Glutamatergic neuron (in vitro differentiated cells): Measurements from ENCODE around the gene HRH4. TPM values are rescaled to one million over a fixed set of nuclear protein-coding genes. Genes with fewer than 3 reads are reported as not detected.

Source experiments
- DNase-seq: peaks from one replicate; pipeline ENCODE4 v3.0.0; 2022
- H3K27ac Mint-ChIP-seq: one replicate; pipeline ENCODE4 v1.8.0; 2020; ENCODE audit warnings: mild to moderate bottlenecking, mixed read lengths, inconsistent platforms; ENCODE audit not compliant: unreplicated experiment
- H3K27me3 Mint-ChIP-seq: one replicate; pipeline ENCODE4 v1.8.0; 2020; ENCODE audit warnings: mild to moderate bottlenecking, moderate library complexity, mixed read lengths, inconsistent platforms; ENCODE audit not compliant: unreplicated experiment
- H3K36me3 Mint-ChIP-seq: one replicate; pipeline ENCODE4 v1.8.0; 2020; ENCODE audit warnings: mild to moderate bottlenecking, mixed read lengths, inconsistent platforms; ENCODE audit not compliant: unreplicated experiment
- H3K4me1 Mint-ChIP-seq: one replicate; pipeline ENCODE4 v1.8.0; 2020; ENCODE audit warnings: mild to moderate bottlenecking, low read depth, mixed read lengths, inconsistent platforms; ENCODE audit not compliant: unreplicated experiment
- H3K4me3 Mint-ChIP-seq: one replicate; pipeline ENCODE4 v1.8.0; 2020; ENCODE audit warnings: mild to moderate bottlenecking, mixed read lengths, inconsistent platforms; ENCODE audit not compliant: unreplicated experiment
- H3K9me3 Mint-ChIP-seq: one replicate; pipeline ENCODE4 v1.8.0; 2020; ENCODE audit warnings: mild to moderate bottlenecking, moderate library complexity, mixed read lengths, inconsistent platforms; ENCODE audit not compliant: unreplicated experiment
- CTCF ChIP-seq: fragments of 200-600 bp; sonication (generic); IDR thresholded peaks from one replicate; pipeline ENCODE4 v1.5.0; 2021; ENCODE audit not compliant: partially characterized antibody, unreplicated experiment
- total RNA-seq: library from RNA; stranded (reverse); fragmentation: NEBNext Ultra II Directional; extraction: Animal tissue kit (Norgen Biotek cat#: 25700); gene quantifications from one replicate; pipeline ENCODE4 v1.2.1, GENCODE V29; 2021; ENCODE audit not compliant: unreplicated experiment

Gene HRH4
- total RNA-seq, 1 donor from 2014 or later: not detected

DNA sequence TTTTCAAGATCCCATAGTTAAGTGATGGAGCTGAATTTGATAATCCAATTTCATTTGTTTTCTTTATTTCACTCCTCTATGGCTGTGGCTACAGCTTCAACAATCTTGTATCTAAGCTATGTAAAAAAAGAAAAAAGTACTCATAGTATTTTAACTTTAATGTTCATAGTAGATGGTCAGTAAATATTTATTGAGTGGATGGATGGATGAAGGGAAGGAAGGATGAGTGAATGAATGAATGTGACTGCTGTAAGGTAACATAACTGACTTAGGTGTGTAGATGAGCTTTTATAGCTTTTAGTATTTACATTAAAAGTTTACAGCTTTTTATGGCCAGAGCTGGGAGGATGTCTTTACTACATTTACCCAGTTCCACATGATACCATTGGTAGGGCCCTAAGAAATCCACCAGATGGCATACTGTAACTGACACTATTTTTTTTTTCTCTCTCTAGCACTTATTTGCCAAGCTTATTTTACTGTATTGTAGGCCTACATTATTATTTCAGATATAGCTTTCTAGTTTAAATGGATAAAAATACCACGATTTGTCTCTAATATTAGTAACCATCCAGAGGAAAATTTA is 13.4 kb upstream of the HRH4 start:
- Mint-ChIP-seq H3K4me1 (no peaks in the 10 kb centered on the region), H3K4me3 (no peak overlapping the region), H3K36me3 (no peaks in the 10 kb centered on the region), H3K27me3 (no peaks in the 10 kb centered on the region), H3K27ac (no peak overlapping the region), H3K9me3 (no peaks in the 10 kb centered on the region)
- DNase-seq: no peak
- no peak for TF ChIP-seq CTCF

- no peaks in the 10 kb centered on the region for H3K4me1 Mint-ChIP-seq
- H3K36me3 Mint-ChIP-seq: no peaks in the 10 kb centered on the region
- H3K9me3 Mint-ChIP-seq: no peaks in the 10 kb centered on the region
- no peak overlapping the region for H3K4me3 Mint-ChIP-seq
- TF ChIP-seq CTCF: no peak
- H3K27ac Mint-ChIP-seq: no peak overlapping the region
- no peak for DNase-seq
- no peaks in the 10 kb centered on the region for H3K27me3 Mint-ChIP-seq
These were observed 12.5 kb upstream of the HRH4 start for GRCh38 chr18:24447961-24448360.

- no peak overlapping the region for H3K27ac Mint-ChIP-seq
- no peaks in the 10 kb centered on the region for H3K36me3 Mint-ChIP-seq
- no peaks in the 10 kb centered on the region for H3K9me3 Mint-ChIP-seq
- DNase-seq: no peak
- no peak overlapping the region for H3K4me3 Mint-ChIP-seq
- no peaks in the 10 kb centered on the region for H3K4me1 Mint-ChIP-seq
- TF ChIP-seq CTCF: no peak
- no peaks in the 10 kb centered on the region for H3K27me3 Mint-ChIP-seq
These were observed 3.9 kb upstream of the HRH4 start for GRCh38 chr18:24456549-24456948.

- Mint-ChIP-seq H3K4me1 (peaks cover 3% of the 10 kb centered on the region), H3K36me3 (no peaks in the 10 kb centered on the region), H3K27me3 (no peaks in the 10 kb centered on the region), H3K27ac (no peak overlapping the region), H3K9me3 (no peaks in the 10 kb centered on the region), H3K4me3 (no peak overlapping the region)
- DNase-seq: no peak
- no peak for TF ChIP-seq CTCF
These were observed 665 bp upstream of the HRH4 start for GRCh38 chr18:24459772-24460171.

DNA sequence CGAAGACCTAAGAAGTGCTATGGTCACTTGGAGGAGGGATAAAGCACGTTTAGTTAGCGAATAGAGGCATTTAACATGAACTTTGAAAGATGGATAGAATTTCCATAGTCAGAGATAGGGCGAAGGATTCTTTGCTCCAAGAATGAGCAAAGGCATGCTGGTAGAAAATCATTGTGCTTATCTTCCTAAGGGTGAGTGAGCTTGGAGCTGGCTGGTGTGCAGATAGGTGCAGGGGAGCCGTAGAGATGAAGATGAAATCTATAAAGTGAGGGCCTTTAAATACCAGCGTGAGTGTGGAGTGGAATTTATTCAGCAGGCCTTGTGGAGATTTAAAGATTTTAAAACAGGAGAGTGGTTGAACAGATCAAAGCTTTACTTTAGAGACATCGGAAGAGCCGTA is 1.6 kb downstream of the HRH4 start:
- Mint-ChIP-seq H3K36me3 (no peaks in the 10 kb centered on the region), H3K9me3 (no peaks in the 10 kb centered on the region), H3K27ac (no peak overlapping the region), H3K4me3 (no peak overlapping the region), H3K4me1 (peaks cover 3% of the 10 kb centered on the region), H3K27me3 (no peaks in the 10 kb centered on the region)
- TF ChIP-seq CTCF: no peak
- DNase-seq: no peak
